ENCODE results near the gene EPHA3.

EPHA3 gene

DNA sequence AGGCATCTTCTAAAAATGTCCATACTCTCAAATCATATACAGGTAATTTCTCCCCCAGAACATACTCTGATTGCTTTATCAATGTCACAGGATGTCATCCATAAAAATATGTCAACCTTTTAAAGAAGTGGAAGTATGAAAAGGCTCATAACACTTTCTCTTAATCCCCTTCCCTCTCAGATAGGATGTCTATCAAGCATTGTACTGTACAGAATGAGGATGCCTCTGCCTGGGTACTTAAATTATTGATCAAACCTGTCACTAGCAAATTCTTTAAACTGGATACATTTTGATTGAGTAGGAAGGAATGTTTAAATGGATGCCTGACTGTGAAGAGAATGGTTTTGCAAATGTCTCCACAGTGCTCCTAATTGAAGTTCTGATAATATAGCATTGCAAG is 168.7 kb downstream of the EPHA3 start:
- no peaks in the 10 kb centered on the region for H3K4me1 ChIP-seq (ENCODE audit: control insufficient read depth, insufficient read depth, low read length)
- H3K9ac ChIP-seq (ENCODE audit: low read length): no peak overlapping the region
- H3K36me3 ChIP-seq (ENCODE audit: control insufficient read depth, insufficient read depth, low read length): no peaks in the 10 kb centered on the region
- H3K27ac ChIP-seq (ENCODE audit: low read depth, low read length): no peak overlapping the region
- no peak overlapping the region for H3K4me3 ChIP-seq (ENCODE audit: low read length)
- H3K27me3 ChIP-seq (ENCODE audit: control insufficient read depth, insufficient read depth, low read length): no peaks in the 10 kb centered on the region

- Histone ChIP-seq H3K27me3 (ENCODE audit: control insufficient read depth, insufficient read depth, low read length) (no peaks in the 10 kb centered on the region), H3K36me3 (ENCODE audit: control insufficient read depth, insufficient read depth, low read length) (no peaks in the 10 kb centered on the region), H3K27ac (ENCODE audit: low read depth, low read length) (no peak overlapping the region), H3K4me1 (ENCODE audit: control insufficient read depth, insufficient read depth, low read length) (no peaks in the 10 kb centered on the region), H3K9ac (ENCODE audit: low read length) (no peak overlapping the region), H3K4me3 (ENCODE audit: low read length) (no peak overlapping the region)
Observed at GRCh38 chr3:89278302-89279025, 171.0 kb downstream of the EPHA3 start.

DNA sequence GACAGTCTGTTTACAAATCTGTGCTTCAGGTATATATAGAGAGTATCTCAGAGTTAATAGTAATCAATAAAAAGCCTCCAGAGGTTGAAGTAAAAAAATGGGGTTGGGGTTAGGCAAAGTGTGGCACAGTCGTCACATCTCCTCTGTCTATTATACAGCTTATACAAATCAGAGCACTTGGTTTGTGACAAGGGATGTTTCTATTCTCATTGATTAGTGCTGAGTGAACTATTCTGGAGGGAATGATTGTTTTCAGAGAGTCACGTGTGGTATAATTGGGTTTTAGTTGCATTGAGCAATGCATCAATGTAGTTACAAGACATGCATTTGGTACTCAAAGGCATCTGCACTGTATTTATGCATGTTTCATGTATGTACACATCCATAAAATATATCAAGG is 172.9 kb downstream of the EPHA3 start:
- Histone ChIP-seq H3K9ac (ENCODE audit: low read length) (no peak overlapping the region), H3K27me3 (ENCODE audit: control insufficient read depth, insufficient read depth, low read length) (no peaks in the 10 kb centered on the region), H3K4me3 (ENCODE audit: low read length) (no peak overlapping the region), H3K27ac (ENCODE audit: low read depth, low read length) (no peak overlapping the region), H3K36me3 (ENCODE audit: control insufficient read depth, insufficient read depth, low read length) (no peaks in the 10 kb centered on the region), H3K4me1 (ENCODE audit: control insufficient read depth, insufficient read depth, low read length) (no peaks in the 10 kb centered on the region)

DNA sequence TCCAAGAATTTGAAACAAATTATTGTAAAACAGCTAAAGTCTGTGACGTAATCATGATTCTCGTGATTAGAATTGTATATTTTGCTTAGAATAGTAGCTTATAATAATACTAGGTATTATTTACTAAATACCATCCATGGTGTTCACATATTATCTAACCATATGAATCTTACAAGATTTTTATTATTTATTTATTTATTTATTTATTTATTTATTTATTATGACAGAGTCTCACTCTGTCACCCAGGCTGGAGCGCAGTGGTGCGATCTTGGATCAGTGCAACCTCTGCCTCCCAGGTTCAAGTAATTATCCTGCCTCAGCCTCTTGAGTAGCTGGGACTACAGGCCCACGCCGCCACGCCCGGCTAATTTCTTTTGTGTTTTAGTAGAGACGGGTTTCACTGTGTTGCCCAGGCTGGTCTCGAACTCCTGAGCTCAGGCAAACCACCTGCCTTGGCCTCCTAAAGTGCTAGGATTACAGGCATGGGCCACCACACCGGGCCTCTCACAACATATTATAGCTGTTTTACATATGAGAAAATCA is 173.5 kb downstream of the EPHA3 start:
- Histone ChIP-seq H3K4me1 (ENCODE audit: control insufficient read depth, insufficient read depth, low read length) (no peaks in the 10 kb centered on the region), H3K27ac (ENCODE audit: low read depth, low read length) (no peak overlapping the region), H3K36me3 (ENCODE audit: control insufficient read depth, insufficient read depth, low read length) (no peaks in the 10 kb centered on the region), H3K27me3 (ENCODE audit: control insufficient read depth, insufficient read depth, low read length) (no peaks in the 10 kb centered on the region), H3K9ac (ENCODE audit: low read length) (no peak overlapping the region), H3K4me3 (ENCODE audit: low read length) (no peak overlapping the region)

DNA sequence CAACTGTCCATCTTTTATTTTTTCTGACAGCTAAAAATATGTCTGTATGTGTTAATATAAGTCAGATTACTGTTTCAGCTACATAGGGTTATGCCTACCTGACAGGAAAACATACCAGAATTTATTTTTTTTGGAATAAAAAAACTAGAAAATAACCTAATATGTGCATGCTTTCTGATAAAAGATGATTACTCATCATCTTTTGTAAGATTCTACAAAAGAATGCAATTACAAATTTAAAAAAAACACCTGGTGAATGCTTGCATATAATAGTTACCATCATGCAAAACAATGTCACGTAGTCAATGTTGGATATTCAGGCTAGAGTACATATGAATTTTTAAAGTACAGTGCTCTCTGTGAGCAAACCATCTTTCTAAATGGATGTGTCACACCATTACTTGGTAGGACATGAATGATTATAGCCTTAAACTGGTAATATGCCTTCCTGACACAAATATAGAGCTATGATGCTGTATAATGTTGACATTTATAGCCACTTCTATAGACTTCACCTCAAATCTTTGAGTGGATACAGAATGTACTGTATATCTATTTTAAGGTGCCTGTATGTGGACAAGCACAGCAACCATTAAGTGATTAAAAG is 180.6 kb downstream of the EPHA3 start:
- H3K27me3 ChIP-seq (ENCODE audit: control insufficient read depth, insufficient read depth, low read length): no peaks in the 10 kb centered on the region

GRCh38 chr3:89289574-89290190 is 182.3 kb downstream of the EPHA3 start:
- H3K4me3 ChIP-seq (ENCODE audit: low read length): no peak overlapping the region
- no peaks in the 10 kb centered on the region for H3K4me1 ChIP-seq (ENCODE audit: control insufficient read depth, insufficient read depth, low read length)
- H3K27me3 ChIP-seq (ENCODE audit: control insufficient read depth, insufficient read depth, low read length): no peaks in the 10 kb centered on the region
- H3K36me3 ChIP-seq (ENCODE audit: control insufficient read depth, insufficient read depth, low read length): no peaks in the 10 kb centered on the region
- H3K9ac ChIP-seq (ENCODE audit: low read length): no peak overlapping the region
- H3K27ac ChIP-seq (ENCODE audit: low read depth, low read length): no peak overlapping the region

More for the DNA sequence above, 180.6 kb downstream of the EPHA3 start:
- Histone ChIP-seq H3K36me3 (ENCODE audit: control insufficient read depth, insufficient read depth, low read length) (no peaks in the 10 kb centered on the region), H3K9ac (ENCODE audit: low read length) (no peak overlapping the region), H3K27ac (ENCODE audit: low read depth, low read length) (no peak overlapping the region), H3K4me3 (ENCODE audit: low read length) (no peak overlapping the region), H3K4me1 (ENCODE audit: control insufficient read depth, insufficient read depth, low read length) (no peaks in the 10 kb centered on the region)

- Histone ChIP-seq H3K27ac (ENCODE audit: low read depth, low read length) (no peak overlapping the region), H3K4me3 (ENCODE audit: low read length) (no peak overlapping the region), H3K36me3 (ENCODE audit: control insufficient read depth, insufficient read depth, low read length) (no peaks in the 10 kb centered on the region), H3K4me1 (ENCODE audit: control insufficient read depth, insufficient read depth, low read length) (no peaks in the 10 kb centered on the region), H3K27me3 (ENCODE audit: control insufficient read depth, insufficient read depth, low read length) (no peaks in the 10 kb centered on the region), H3K9ac (ENCODE audit: low read length) (no peak overlapping the region)
Observed at GRCh38 chr3:89297199-89297598, 189.8 kb downstream of the EPHA3 start.

GRCh38 chr3:89300526-89300925 is 193.1 kb downstream of the EPHA3 start:
- H3K36me3 ChIP-seq (ENCODE audit: control insufficient read depth, insufficient read depth, low read length): no peaks in the 10 kb centered on the region

DNA sequence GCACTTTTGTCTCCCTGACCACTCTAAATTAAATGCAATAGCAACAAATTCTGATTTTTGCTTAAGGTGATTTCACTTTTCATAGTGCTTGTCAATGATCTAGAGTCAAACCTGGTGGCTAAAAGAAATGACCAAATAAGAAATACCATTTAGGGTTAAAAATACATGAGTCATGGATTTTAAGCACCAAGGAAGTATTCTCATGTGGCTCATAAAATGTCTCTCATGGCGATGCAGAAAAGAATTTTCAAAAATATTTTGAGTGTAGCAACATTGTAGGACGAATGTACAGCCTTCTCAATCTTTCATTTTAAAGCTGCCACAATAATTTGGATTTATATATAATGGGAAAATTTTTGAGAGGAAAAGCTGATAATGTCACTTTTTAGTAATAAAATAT is 193.6 kb downstream of the EPHA3 start:
- H3K9ac ChIP-seq (ENCODE audit: low read length): no peak overlapping the region
- no peaks in the 10 kb centered on the region for H3K4me1 ChIP-seq (ENCODE audit: control insufficient read depth, insufficient read depth, low read length)
- no peaks in the 10 kb centered on the region for H3K36me3 ChIP-seq (ENCODE audit: control insufficient read depth, insufficient read depth, low read length)
- no peaks in the 10 kb centered on the region for H3K27me3 ChIP-seq (ENCODE audit: control insufficient read depth, insufficient read depth, low read length)
- no peak overlapping the region for H3K4me3 ChIP-seq (ENCODE audit: low read length)
- H3K27ac ChIP-seq (ENCODE audit: low read depth, low read length): no peak overlapping the region

More at GRCh38 chr3:89300526-89300925, 193.1 kb downstream of the EPHA3 start:
- no peaks in the 10 kb centered on the region for H3K4me1 ChIP-seq (ENCODE audit: control insufficient read depth, insufficient read depth, low read length)
- H3K27ac ChIP-seq (ENCODE audit: low read depth, low read length): no peak overlapping the region
- H3K4me3 ChIP-seq (ENCODE audit: low read length): no peak overlapping the region
- H3K27me3 ChIP-seq (ENCODE audit: control insufficient read depth, insufficient read depth, low read length): no peaks in the 10 kb centered on the region
- no peak overlapping the region for H3K9ac ChIP-seq (ENCODE audit: low read length)

GRCh38 chr3:89303701-89304100 is 196.3 kb downstream of the EPHA3 start:
- H3K9ac ChIP-seq (ENCODE audit: low read length): no peak overlapping the region
- no peak overlapping the region for H3K27ac ChIP-seq (ENCODE audit: low read depth, low read length)
- H3K36me3 ChIP-seq (ENCODE audit: control insufficient read depth, insufficient read depth, low read length): no peaks in the 10 kb centered on the region
- H3K4me3 ChIP-seq (ENCODE audit: low read length): no peak overlapping the region
- H3K4me1 ChIP-seq (ENCODE audit: control insufficient read depth, insufficient read depth, low read length): no peaks in the 10 kb centered on the region
- no peaks in the 10 kb centered on the region for H3K27me3 ChIP-seq (ENCODE audit: control insufficient read depth, insufficient read depth, low read length)

- Histone ChIP-seq H3K4me3 (ENCODE audit: low read length) (no peak overlapping the region), H3K27ac (ENCODE audit: low read depth, low read length) (no peak overlapping the region), H3K27me3 (ENCODE audit: control insufficient read depth, insufficient read depth, low read length) (no peaks in the 10 kb centered on the region), H3K36me3 (ENCODE audit: control insufficient read depth, insufficient read depth, low read length) (no peaks in the 10 kb centered on the region), H3K9ac (ENCODE audit: low read length) (no peak overlapping the region), H3K4me1 (ENCODE audit: control insufficient read depth, insufficient read depth, low read length) (no peaks in the 10 kb centered on the region)
Observed at GRCh38 chr3:89306540-89306939, 199.1 kb downstream of the EPHA3 start.

GRCh38 chr3:89311581-89311980 is 204.2 kb downstream of the EPHA3 start:
- H3K27me3 ChIP-seq (ENCODE audit: control insufficient read depth, insufficient read depth, low read length): no peaks in the 10 kb centered on the region
- no peak overlapping the region for H3K27ac ChIP-seq (ENCODE audit: low read depth, low read length)
- no peaks in the 10 kb centered on the region for H3K36me3 ChIP-seq (ENCODE audit: control insufficient read depth, insufficient read depth, low read length)
- H3K9ac ChIP-seq (ENCODE audit: low read length): no peak overlapping the region
- H3K4me1 ChIP-seq (ENCODE audit: control insufficient read depth, insufficient read depth, low read length): no peaks in the 10 kb centered on the region
- H3K4me3 ChIP-seq (ENCODE audit: low read length): no peak overlapping the region

Measured in rectal smooth muscle tissue (tissue), 1 donor.